Measurements from ENCODE around the gene ZNF664.
"Not testable (repeated sequence)": the region's sequence is repeated elsewhere in the genome, so short reads cannot be mapped to it uniquely, and the experiment has no call there.

The ZNF664 gene

DNA sequence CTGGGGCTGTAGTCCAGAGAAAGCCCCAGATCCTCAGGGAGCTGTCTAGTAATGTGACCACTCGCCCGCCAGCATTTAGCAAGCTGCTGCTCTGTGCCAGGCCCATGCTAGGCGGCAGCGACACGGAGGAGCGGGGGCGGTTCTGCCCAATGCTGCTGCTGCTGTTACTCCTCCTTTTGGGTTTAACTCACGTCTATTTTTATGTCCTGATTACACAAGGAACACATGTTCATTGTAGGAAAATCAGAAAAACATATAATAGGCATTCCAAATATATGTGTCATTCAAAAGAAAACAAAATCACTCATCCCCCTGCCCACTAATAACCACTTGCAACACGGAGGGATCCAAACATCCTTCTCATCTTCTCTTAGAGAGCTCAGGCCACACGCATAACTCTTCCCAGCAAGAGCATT lies 30.8 kb upstream of the ZNF664 start:
- DNase-seq: no peak

DNA sequence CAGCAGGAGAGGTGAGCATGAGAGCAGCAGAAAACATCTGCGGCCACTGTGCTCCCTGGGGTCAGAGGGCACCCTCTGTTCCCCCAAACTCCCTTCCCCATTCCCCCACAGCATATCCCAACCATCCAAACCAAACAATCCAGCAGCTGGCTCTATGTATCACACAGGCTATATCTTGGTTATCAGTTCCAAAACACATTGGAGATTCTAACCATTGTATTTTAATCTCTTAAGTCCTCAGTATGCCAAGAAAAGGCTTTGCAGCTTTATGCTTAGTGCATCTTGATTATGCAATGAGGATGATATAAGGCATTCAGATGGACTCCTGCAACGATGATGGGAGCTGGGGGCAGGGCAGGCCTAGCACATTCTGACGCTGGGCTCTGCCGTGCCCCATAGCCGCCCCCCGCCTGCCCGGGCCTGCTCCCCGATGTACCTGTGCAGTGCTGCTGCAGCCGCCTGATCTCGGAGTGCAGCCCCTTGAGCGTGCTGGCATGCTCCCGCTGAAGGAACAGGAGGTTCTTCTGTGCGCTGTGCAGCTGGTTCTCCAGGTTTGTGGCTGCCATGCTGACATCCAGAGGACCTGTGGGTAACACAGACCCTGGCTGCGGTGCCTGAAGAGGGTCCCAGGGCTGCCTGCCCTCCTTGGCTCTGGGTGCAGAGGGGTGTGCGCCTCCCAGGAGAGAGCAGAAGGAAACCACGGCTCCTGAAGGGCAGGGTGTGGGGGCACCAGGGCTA lies 29.9 kb upstream of the ZNF664 start:
- no peak for DNase-seq

DNA sequence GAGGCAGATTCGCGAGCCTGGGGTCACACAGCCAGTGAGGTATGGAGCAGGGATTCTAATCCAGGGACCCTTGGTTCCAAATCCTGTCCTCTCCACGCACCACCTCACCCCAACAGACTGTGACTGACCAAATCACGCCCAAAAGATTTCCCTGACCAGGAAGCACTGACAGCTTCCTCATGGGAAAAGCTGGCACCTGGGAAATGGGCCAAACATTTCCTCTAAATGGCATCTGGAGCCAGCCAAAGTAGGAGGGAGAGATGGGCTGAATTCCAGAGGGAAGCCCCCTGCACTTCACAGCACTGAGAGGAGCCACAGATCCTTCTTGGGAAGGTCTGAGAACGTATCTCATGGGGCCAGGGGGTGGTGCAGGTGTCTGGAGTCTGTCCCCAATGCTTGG lies 29.2 kb upstream of the ZNF664 start:
- no peak for DNase-seq

DNA sequence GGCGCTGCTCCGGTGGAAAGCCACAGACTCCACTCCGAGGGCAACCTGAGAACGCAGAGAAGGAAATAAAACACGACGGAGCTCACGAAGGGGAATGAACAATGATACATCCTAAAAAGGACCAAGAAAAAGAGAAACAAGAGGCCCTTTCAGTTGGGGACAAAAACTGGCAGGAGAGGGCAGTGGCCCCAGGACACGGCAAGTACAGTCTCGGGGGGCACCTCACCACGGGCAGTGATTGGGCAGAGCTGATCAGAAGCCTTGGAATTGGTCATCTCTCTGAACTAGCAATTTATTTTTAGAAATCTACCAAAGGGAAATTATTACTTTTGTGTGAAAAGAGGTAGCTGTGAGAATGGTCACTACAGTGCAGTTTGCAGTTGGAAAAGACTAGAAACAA lies 28.3 kb upstream of the ZNF664 start:
- no peak for DNase-seq

DNA sequence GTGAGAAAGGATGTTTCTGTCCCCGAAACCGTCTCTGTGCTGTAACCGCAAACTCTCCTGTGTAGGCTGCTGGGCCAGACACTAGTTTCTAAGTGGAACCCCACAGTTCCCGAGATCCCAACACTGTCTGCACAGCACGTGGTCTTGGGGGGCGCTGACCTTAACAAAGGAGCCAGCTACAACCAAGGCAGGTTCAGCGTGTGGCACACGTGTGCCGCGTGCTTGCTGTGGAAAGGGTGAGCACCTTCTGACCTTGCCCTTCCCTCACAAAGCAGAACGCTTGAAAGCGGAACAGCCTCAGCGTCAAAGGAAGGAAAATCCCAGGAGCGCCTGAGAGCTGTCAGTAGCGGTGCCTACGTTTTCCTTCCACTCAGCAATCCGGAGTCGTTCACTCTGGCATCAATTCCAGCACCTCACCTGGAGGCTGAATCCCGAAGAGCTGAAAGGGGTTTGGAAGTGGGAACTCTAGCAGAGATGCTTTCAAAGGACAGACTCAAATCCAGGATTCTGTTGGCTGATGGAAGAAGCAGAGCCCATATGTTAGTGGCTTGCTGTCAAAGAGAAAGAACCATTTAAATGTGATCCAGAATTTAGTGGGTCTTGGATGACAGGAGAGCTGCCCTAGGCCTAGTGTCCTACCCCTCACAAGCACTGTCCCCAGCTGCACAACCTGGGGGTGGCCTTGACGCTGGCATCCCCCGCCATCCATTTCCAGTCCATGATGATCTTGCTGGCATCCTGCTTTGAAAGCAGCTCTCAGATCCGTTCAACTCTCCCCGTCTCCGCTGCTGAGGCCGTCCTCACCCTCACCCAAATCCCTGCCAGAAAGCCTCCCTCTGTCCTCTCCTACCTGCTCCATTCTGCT lies 27.5 kb upstream of the ZNF664 start:
- no peak for DNase-seq

DNA sequence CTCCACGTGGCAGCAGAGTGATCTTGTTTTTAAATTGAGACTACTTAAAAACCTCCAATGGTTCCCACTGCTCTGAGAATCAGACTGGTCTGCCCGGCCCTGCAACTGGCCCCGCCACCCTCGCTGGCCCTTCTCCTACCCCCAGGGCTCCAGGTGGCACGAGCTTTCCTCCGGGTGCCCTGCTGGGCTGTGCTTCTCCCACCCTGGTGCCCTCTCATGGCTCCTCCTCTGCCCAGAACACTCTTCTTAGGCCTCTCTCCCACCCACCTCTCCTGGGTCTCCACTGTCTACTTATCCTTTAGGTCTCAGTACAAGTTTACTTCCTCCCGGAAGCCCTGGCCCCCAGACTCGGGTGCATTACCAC lies 26.9 kb upstream of the ZNF664 start:
- DNase-seq: no peak

DNA sequence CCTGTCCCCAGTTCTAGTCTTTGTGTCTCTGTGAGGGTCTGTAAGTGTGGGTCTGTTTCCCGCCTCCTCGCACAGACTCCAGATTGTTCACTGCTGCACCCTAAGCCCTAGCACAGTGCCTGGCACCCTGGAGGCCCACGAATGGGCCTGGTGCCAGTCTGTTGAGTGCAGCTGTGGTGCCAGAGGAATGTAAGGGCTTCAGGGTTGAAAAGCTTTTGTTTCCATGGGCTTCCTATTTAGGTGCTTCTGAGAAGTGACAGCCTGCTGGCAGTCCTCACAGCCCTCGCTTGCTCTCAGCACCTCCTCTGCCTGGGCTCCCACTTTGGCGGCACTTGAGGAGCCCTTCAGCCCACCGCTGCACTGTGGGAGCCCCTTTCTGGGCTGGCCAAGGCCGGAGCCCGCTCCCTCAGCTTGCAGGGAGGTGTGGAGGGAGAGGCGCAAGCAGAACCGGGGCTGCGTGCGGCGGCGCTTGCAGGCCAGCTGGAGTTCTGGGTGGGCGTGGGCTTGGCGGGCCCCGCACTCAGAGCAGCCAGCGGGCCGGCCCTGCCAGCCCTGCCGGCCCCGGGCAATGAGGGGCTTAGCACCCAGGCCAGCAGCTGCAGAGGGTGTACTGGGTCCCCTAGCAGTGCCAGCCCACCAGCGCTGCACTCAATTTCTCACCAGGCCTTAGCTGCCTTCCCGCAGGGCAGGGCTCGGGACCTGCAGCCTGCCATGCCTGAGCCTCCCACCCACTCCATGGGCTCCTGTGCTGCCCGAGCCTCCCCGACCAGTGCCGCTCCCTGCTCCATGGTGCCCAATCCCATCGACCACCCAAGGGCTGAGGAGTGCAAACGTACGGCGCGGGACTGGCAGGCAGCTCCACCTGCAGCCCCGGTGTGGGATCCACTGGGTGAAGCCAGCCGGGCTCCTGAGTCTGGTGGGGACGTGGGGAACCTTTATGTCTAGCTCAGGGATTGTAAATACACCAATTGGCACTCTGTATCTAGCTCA lies 26.2 kb upstream of the ZNF664 start:
- not testable (repeated sequence) for DNase-seq

DNA sequence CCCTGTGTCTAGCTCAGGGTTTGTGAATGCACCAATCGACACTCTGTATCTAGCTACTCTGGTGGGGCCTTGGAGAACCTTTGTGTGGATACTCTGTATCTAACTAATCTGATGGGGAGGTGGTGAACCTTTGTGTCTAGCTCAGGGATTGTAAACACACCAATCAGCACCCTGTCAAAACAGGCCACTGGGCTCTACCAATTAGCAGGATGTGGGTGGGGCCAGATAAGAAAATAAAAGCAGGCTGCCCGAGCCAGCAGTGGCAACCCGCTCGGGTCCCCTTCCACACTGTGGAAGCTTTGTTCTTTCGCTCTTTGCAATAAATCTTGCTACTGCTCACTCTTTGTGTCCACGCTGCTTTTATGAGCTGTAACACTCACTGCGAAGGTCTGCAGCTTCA lies 25.5 kb upstream of the ZNF664 start:
- DNase-seq: not testable (repeated sequence)

DNA sequence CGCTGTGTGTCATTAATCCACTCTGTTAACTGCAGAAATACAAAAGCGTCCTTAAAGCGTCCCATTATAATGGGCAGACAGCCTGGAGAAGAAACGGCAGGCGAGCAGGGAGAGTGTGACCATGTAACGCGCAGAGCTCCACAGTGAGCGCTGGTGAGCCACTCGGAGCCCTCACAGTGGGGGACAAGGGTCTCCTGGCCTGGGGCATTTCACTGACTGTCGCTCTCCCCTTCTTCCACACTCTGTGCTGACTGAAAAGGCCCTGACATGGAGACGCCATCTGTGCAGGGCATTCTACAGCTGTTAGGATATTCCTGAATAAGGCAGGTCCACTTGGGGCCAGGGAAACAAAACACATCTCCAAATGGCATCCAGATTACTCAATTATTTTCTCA lies 24.6 kb upstream of the ZNF664 start:
- DNase-seq: no peak

DNA sequence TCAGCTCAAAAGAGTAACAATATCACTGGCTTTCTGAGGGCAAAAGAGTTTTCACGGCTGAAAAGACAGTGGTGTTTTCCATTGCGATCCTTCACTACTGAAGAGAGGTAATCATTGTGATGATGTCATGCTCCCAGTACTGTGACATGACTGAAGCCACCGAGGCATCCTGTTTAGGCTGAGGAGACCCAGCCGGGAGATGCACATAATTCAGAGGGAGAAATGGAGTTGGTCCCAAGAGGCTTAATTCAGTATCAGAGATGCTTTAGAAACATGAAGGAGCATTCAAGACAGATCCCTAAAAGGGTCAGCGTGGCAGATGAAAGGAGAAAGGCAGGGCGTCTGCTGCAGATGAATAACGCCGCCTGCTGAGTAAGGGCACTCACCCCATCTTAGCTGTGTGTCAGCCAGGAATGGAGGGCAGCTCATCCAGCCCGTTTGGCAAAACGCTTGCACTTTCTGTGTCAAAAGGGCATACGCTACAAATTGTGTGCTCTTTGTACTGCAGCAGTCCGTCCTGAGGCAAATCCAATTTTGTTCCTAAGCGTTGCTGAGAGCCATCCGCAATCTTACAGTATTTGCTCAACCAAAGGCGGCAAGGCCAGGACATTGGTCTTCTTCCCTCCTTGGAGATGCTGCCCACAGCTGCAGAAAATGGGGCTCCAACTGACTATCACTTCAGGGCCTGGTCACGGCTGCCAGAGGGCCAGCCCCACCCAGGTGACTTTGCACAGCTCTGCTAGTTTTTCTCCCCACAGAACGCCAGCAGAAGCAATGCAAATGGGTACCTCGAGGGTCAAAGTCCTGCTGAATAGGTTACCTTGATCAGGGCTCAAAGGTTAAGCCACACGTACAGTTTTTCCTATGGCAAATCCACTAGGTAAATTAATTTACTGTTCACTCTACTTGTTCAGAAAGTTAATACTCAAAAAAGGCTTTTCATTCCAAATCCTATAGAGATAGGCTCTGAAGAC lies 23.9 kb upstream of the ZNF664 start:
- no peak for DNase-seq

DNA sequence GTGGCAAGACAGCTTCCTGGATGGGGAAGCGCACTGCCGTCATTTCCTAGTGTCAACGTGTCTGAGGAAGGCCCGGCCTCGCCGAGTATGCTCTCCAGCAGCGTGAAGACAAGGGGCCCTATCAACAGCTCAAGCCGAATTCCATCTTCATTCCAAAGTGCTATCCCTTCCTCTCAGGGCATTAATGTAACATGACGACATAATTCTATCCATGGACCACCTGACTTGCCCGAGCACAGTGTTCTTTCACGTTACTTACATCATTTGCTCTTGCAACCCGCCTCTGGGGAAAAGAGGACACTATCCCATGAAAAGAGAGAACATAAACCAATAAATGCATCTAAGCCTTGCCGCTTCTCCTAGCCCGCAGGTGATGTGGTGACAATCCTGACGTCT lies 23.2 kb upstream of the ZNF664 start:
- DNase-seq: no peak

DNA sequence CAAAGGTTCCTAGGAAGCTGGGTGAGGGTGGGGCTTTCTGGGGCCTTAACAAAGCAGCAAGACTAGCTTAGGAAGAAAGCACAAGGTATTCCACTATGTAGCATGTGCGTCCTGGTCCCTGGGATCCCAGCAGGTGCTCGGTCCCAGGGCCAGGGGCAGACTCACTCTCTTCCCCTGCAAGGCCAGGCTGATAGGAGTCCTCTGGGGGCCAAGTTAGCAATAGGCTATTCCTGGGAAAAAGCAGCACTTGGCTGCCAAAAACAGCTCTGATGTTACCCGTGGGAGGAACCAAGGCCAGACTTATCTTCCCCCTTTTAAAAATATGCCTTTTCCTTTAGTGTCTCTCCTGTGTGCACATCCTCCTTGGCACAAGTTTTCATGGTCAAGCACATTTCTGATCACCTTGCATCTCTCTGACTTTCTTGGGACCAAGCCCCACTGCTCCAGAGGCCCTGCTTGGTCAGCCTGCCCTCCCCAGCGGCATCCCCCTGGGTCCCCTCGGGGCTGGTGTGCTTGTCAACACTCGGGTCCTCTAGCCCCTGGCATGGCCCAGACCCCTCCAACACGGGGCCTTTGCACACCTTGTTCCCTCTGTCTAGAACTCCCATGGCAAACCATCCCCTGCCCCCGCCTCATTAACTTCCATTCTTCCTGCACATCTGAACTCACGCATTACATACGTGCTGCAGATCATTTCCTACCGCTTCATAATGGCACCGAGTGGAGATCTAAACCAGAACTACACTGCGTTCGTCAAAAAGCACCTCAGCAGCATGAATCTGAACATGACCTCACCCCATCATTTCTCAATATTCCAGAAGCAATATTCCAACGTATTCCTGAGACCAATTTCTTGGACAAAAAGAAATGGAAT lies 22.3 kb upstream of the ZNF664 start:
- no peak for DNase-seq

DNA sequence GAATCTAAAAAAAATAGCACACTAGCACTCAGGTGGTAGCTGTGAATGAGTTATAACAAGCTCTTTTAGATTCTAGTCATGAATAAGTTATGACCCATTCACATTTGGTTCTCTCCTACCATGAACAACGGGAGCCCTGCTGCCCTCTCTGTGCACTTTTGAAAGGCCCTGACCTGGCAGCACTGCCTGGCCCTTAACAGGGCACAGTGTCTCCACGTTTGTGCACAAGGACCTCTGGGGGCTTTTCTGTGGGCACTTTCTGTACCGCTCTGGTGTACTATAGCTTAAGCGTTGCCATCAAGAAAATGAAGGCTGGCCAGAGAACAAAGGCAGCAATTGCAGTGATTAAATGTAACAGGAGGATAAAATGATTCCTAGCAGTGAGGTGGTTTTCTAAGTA lies 21.5 kb upstream of the ZNF664 start:
- DNase-seq: no peak

DNA sequence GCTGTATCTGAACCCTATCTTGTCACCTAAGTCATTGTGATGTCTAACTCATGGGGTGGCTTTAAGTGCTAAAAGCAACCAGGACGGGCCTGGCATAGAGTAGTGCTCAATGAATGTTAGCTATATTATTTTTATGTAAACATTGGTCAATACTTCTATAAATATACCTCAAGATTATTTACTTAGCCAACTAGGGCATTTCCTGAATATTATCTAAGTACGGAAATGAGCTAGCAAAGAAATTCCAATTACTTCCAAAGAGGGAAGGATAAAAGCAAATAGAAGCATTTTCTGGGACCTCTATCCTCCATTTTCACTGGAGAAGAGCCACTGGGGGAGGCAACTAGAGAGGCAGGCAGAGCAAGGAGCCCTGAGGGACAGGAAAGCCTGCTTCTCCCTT lies 21.0 kb upstream of the ZNF664 start:
- no peak for DNase-seq

DNA sequence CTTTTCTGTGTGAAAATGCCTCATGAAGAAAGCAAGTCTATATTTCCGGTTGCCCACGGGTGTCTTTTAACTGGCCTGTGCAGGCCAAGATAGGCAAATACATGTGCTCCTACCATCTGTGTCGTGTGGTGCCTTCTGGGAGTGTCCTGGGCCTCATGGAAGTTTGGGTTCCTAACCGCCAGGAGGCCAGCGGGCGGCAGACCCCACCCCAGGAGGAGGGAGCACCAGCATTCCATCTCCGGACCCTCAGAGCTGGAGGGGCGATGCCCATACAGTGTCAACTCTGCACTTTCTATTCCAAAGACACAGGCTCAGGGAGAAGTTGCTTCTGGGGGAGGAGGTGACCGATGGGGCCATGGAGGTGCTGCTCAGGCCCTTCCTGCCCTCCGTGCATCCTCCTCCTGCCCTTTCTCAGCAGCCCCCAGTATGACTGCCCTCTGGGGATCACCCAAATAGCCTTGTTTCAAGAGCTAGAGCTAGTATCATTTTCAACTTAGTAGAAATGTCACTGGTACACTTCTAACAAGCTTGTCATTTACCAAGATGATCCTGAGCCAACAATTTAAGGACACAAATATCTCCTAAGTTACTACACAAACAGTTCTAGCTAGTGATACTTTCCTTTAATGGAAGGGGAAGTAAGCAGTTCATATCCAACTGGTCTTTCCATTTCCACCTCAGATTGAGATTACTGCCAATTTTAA lies 18.2 kb upstream of the ZNF664 start:
- DNase-seq: no peak

DNA sequence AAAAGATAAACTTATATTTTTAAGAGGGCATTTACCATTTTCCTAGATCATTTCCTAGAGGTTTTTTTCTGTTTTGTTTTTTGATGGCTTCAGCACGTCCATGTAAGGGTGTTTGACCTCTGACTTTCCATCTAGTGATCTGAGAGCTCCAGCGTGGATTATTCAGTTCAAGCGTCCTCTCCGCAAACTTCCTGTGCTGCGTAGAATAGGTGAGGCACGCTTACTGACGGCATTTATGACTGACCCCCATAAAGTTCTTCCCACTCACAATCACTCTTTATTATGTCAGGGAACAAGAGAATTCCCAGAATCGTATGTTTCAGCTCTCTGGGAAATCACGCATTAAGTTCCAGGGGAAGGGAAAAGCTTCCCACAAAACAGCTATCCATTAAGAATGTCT lies 16.8 kb upstream of the ZNF664 start:
- DNase-seq: no peak

DNA sequence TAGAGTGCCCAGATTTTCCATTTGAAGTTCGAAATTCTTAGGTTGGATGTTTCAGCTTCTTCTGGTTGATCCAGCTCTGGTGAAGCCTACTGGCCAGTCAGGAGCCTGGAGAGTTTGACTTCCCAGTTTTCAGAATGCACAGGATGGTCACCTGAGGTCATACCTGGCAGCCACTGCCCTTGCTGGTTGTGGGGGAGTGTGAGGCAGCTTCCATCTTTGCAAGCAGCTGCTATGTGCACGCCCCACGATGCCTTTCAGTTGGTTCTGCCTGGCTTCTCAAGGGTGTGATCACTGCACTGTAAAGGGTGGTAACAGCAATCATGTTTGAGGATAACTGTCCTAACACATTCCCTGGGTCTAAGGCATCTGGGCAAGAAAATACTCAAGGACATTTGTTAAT lies 15.8 kb upstream of the ZNF664 start:
- DNase-seq: no peak

DNA sequence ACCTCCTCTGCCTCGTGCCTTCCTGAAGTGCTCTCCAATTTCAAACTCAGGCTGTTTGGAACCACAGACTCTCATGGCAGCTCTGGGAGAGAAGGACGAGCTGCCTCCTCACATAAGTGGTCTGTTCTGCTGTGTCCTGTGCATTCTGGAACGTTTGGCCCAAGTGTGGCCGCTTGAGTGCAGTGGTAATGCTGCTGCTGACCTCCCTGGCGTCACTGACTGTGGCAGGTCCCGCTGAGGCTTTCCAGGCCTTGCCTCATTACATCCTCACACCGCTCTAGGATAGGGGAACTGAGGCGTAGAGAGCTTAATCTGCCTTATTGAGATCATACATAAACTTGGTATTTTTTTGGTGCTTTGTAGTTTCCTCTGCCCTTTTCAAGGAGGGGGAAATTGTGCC lies 14.6 kb upstream of the ZNF664 start:
- DNase-seq: no peak

DNA sequence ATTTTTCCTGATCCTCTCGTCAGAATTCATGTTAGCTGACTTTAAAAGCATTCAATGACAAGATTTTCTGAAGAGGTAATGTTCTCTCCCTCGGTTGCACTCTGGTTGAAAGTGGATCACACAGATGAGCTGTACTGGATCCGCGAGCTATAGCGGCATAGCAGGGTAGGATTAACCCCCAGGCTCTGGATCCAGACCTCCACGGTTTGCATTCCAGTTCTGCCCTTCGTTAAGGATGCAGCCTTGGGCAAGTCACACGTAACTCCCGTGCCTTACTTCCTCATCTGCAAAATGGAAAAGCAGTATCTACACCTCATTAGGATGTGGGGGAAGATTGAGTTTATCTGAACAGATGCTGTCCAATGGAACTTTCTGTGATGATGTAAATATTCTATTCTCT lies 14.1 kb upstream of the ZNF664 start:
- DNase-seq: no peak

DNA sequence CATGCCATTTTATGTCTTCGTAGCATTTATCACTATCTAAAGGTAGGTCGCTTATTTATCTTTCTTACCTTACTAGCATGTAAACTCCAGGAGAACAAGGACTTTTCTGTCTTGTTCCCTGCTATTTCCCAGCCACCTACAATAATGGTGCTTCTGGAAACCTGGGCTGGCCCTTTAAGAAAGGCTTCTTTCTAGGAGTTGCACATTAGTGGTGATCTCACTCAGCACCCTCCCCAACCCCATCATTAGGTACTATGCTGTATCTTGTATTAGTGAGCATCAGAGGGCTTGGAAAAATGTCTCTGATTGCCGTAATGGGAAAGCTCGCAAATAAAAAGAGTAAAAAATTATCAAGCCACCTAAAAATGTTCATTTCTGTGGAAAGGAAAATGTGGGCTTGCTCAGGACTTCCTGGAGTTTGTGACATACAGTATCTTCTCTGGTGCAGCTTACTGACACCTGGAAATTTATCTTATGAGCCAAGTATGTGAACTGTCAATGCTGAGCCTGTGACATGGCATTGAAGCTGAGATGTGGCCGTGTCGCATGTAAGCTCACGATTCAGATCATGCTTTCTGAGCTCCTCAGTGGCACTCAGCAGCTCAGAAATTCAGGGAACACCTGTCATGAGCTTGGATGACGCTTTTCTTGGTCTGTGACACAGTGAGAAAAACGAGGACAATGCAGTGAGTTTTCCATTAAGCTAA lies 12.8 kb upstream of the ZNF664 start:
- no peak for DNase-seq

Measured in CD4-positive, alpha-beta T cell treated with Interleukin-17A for 4 hours (primary cell).